GM23338 (cell line): ENCODE data around the gene VGLL2. TPM values are rescaled to one million over a fixed set of nuclear protein-coding genes. Genes with fewer than 3 reads are reported as not detected.

ENCODE experiments used
- ATAC-seq: fragments of 200-7000 bp; cut with Tn5 transposase; 3 replicates; pipeline ENCODE4 v1.9.1; 2020
- DNase-seq: peaks from one replicate; pipeline ENCODE4 v3.0.0-alpha.2; 2015; ENCODE audit warnings: low spot score
- H2AFZ ChIP-seq: fragments of 200-600 bp; sonication (generic); 2 replicates; pipeline ENCODE4 v1.8.0; 2016; ENCODE audit warnings: antibody characterized with exemption, mild to moderate bottlenecking, moderate library complexity
- H3F3A ChIP-seq: fragments of 200-600 bp; sonication (generic); replicated peaks from 2 replicates; pipeline ENCODE4 v1.8.0; 2017; ENCODE audit warnings: antibody characterized with exemption, mixed run types, low read depth
- H3K27ac ChIP-seq: fragments of 200-600 bp; sonication (generic); 2 replicates; pipeline ENCODE4 v1.6.1; 2016; ENCODE audit warnings: low read depth
- H3K27me3 ChIP-seq: fragments of 200-600 bp; sonication (generic); 2 replicates; pipeline ENCODE4 v1.8.0; 2016; ENCODE audit warnings: mild to moderate bottlenecking, mixed run types, moderate library complexity; ENCODE audit not compliant: insufficient read depth
- H3K36me3 ChIP-seq: fragments of 200-600 bp; sonication (generic); 2 replicates; pipeline ENCODE4 v1.8.0; 2016; ENCODE audit warnings: mild to moderate bottlenecking; ENCODE audit not compliant: insufficient read depth
- H3K4me1 ChIP-seq: fragments of 200-600 bp; sonication (generic); 2 replicates; pipeline ENCODE4 v1.8.0; 2016; ENCODE audit warnings: mild to moderate bottlenecking, moderate library complexity; ENCODE audit not compliant: insufficient read depth
- H3K4me2 ChIP-seq: fragments of 200-600 bp; sonication (generic); 2 replicates; pipeline ENCODE4 v1.7.1; 2017; ENCODE audit warnings: mixed run types
- H3K4me3 ChIP-seq: fragments of 200-600 bp; sonication (generic); 2 replicates; pipeline ENCODE4 v1.6.1; 2016; ENCODE audit warnings: mixed run types
- H3K79me2 ChIP-seq: fragments of 200-600 bp; sonication (generic); replicated peaks from 2 replicates; pipeline ENCODE4 v1.8.0; 2017; ENCODE audit warnings: mild to moderate bottlenecking; ENCODE audit not compliant: insufficient read depth
- H3K9me2 ChIP-seq: fragments of 200-600 bp; sonication (generic); 2 replicates; pipeline ENCODE4 v1.8.0; 2017; ENCODE audit not compliant: insufficient read depth
- H4K20me1 ChIP-seq: fragments of 200-600 bp; sonication (generic); replicated peaks from 2 replicates; pipeline ENCODE4 v1.8.0; 2017; ENCODE audit warnings: mild to moderate bottlenecking; ENCODE audit not compliant: insufficient read depth
- H3K27ac Mint-ChIP-seq: 2 replicates; pipeline ENCODE4 v1.8.0; 2020; ENCODE audit warnings: inconsistent platforms, mild to moderate bottlenecking, moderate library complexity, mixed read lengths
- H3K27me3 Mint-ChIP-seq: 3 replicates; pipeline ENCODE4 v1.8.0; 2022; ENCODE audit warnings: low read depth, mild to moderate bottlenecking, moderate library complexity, mixed read lengths, inconsistent platforms; ENCODE audit not compliant: insufficient read depth, poor library complexity
- H3K36me3 Mint-ChIP-seq: 3 replicates; pipeline ENCODE4 v1.8.0; 2021; ENCODE audit warnings: low read depth, mild to moderate bottlenecking, inconsistent platforms, moderate library complexity, mixed read lengths
- H3K4me1 Mint-ChIP-seq: 3 replicates; pipeline ENCODE4 v1.8.0; 2020; ENCODE audit warnings: mild to moderate bottlenecking, inconsistent platforms, mixed read lengths
- H3K4me3 Mint-ChIP-seq: 3 replicates; pipeline ENCODE4 v1.8.0; 2021; ENCODE audit warnings: moderate library complexity, mild to moderate bottlenecking, inconsistent platforms, mixed read lengths
- H3K9me3 Mint-ChIP-seq: 3 replicates; pipeline ENCODE4 v1.8.0; 2020; ENCODE audit warnings: moderate library complexity, mild to moderate bottlenecking, inconsistent platforms, mixed read lengths
- ETS1 ChIP-seq: IDR thresholded peaks from 2 replicates; pipeline ENCODE4 v1.6.1; 2016; ENCODE audit warnings: antibody characterized with exemption
- EZH2 ChIP-seq: fragments of 200-600 bp; sonication (generic); IDR thresholded peaks from one replicate; pipeline ENCODE4 v1.8.0; 2017; ENCODE audit warnings: antibody characterized with exemption, mild to moderate bottlenecking, low read depth; ENCODE audit not compliant: unreplicated experiment
- EZH2phosphoT487 ChIP-seq: fragments of 200-600 bp; sonication (generic); IDR thresholded peaks from one replicate; pipeline ENCODE4 v1.8.1; 2018; ENCODE audit warnings: antibody characterized with exemption; ENCODE audit not compliant: unreplicated experiment
- POLR2AphosphoS5 ChIP-seq: IDR thresholded peaks from 2 replicates; pipeline ENCODE4 v1.6.1; 2016; ENCODE audit warnings: antibody characterized with exemption, low read depth
- STAT1 ChIP-seq: IDR thresholded peaks from one replicate; pipeline ENCODE4 v1.6.1; 2016; ENCODE audit warnings: antibody characterized with exemption; ENCODE audit not compliant: unreplicated experiment
- long read RNA-seq: library from polyadenylated mRNA; unstranded; transcript quantifications from one replicate; pipeline ENCODE4 v2.0.0, GENCODE V29; 2020; ENCODE audit not compliant: unreplicated experiment
- polyA plus RNA-seq: library from polyadenylated mRNA; unstranded; fragments of >200 nt; fragmentation: Nextera tagmentation; extraction: Ambion mirVana; gene quantifications from 2 replicates; pipeline ENCODE4 v1.2.1, GENCODE V29; 2016
- total RNA-seq: library from RNA; depleted of rRNA; stranded (reverse); fragments of >200 nt; shearing (Covaris generic); gene quantifications from 2 replicates; pipeline ENCODE4 v1.2.3, GENCODE V29; 2014; rRNA removed
- TF ChIP-seq, protein P1 (sequence below), 2 experiments: fragments of 200-600 bp in 1 of 2; sonication (generic) in 1 of 2; conservative IDR thresholded peaks; 2 replicates each; pipeline versions ENCODE4 v1.5.1 to v1.6.1; 2016 to 2017; ENCODE audit warnings: antibody characterized with exemption in 2 of 2, low read depth in 2 of 2, mild to moderate bottlenecking in 2 of 2, moderate library complexity in 1 of 2
- TF ChIP-seq, protein P2 (sequence below): IDR thresholded peaks from one replicate; pipeline ENCODE4 v1.6.1; 2018; ENCODE audit warnings: antibody characterized with exemption; ENCODE audit not compliant: unreplicated experiment

VGLL2 gene
- total RNA-seq (0.12 TPM in 1 of 2 replicates, not detected in the other), polyA plus RNA-seq (not detected in 2 replicates)
- long read RNA-seq, result 0 reads

GRCh38 chr6:117265410-117266256 is at the start of gene VGLL2:
VGLL2 (plus strand) TSS chr6:117265558; CDS start chr6:117265764, 206 bp downstream.
- no peak within 1 kb of the TSS for H3K27ac Mint-ChIP-seq
- Histone ChIP-seq H4K20me1 (peaks cover 14% of the 10 kb centered on the region; the same call in 1 of the 2 replicates), H3K4me1 (peaks cover 45% of the 10 kb centered on the region), H2AFZ (peak within 1 kb of the TSS; percentile 99), H3K4me2 (peak within 1 kb of the TSS; percentile 88), H3K36me3 (no peaks in the 10 kb centered on the region), H3K27ac (no peak within 1 kb of the TSS), H3K9me2 (no peaks in the 10 kb centered on the region), H3K4me3 (peak within 1 kb of the TSS; percentile 75), H3K27me3 (peaks cover 100% of the 10 kb centered on the region), H3K79me2 (no peaks in the 10 kb centered on the region), H3F3A (peaks cover 7% of the 10 kb centered on the region; the same call in 1 of the 2 replicates)
- H3K4me1 Mint-ChIP-seq, result peaks cover 34% of the 10 kb centered on the region
- H3K36me3 Mint-ChIP-seq, result no peaks in the 10 kb centered on the region
- H3K27me3 Mint-ChIP-seq, result peaks cover 93% of the 10 kb centered on the region
- H3K9me3 Mint-ChIP-seq, result 0 out of 3 replicates have a peak, but pooled peaks cover 2% of the 10 kb centered on the region
- ATAC-seq (peak; percentile 55), DNase-seq (peak; percentile 74)
- H3K4me3 Mint-ChIP-seq, result peak within 1 kb of the TSS; percentile 80
- TF ChIP-seq EZH2phosphoT487, result peak; percentile 77
- no peak for TF ChIP-seq STAT1
- TF ChIP-seq, protein P1, sequence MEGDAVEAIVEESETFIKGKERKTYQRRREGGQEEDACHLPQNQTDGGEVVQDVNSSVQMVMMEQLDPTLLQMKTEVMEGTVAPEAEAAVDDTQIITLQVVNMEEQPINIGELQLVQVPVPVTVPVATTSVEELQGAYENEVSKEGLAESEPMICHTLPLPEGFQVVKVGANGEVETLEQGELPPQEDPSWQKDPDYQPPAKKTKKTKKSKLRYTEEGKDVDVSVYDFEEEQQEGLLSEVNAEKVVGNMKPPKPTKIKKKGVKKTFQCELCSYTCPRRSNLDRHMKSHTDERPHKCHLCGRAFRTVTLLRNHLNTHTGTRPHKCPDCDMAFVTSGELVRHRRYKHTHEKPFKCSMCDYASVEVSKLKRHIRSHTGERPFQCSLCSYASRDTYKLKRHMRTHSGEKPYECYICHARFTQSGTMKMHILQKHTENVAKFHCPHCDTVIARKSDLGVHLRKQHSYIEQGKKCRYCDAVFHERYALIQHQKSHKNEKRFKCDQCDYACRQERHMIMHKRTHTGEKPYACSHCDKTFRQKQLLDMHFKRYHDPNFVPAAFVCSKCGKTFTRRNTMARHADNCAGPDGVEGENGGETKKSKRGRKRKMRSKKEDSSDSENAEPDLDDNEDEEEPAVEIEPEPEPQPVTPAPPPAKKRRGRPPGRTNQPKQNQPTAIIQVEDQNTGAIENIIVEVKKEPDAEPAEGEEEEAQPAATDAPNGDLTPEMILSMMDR (conservative IDR thresholded peaks at IDR 0.05; ENCODE audit: low read depth in 2 of 2), result 0 out of 4 replicates have a peak, but pooled peaks of 1 of the 2 experiments have one; percentile 8
- no peak for TF ChIP-seq ETS1
- TF ChIP-seq POLR2AphosphoS5, result no peak
- peak; percentile 93 for TF ChIP-seq EZH2
- TF ChIP-seq, protein P2, sequence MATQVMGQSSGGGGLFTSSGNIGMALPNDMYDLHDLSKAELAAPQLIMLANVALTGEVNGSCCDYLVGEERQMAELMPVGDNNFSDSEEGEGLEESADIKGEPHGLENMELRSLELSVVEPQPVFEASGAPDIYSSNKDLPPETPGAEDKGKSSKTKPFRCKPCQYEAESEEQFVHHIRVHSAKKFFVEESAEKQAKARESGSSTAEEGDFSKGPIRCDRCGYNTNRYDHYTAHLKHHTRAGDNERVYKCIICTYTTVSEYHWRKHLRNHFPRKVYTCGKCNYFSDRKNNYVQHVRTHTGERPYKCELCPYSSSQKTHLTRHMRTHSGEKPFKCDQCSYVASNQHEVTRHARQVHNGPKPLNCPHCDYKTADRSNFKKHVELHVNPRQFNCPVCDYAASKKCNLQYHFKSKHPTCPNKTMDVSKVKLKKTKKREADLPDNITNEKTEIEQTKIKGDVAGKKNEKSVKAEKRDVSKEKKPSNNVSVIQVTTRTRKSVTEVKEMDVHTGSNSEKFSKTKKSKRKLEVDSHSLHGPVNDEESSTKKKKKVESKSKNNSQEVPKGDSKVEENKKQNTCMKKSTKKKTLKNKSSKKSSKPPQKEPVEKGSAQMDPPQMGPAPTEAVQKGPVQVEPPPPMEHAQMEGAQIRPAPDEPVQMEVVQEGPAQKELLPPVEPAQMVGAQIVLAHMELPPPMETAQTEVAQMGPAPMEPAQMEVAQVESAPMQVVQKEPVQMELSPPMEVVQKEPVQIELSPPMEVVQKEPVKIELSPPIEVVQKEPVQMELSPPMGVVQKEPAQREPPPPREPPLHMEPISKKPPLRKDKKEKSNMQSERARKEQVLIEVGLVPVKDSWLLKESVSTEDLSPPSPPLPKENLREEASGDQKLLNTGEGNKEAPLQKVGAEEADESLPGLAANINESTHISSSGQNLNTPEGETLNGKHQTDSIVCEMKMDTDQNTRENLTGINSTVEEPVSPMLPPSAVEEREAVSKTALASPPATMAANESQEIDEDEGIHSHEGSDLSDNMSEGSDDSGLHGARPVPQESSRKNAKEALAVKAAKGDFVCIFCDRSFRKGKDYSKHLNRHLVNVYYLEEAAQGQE, result no peak
